GM10248 (cell line): ENCODE results near the gene CAPN12.

Source experiments
- CTCF ChIA-PET: fragments of 300-600 bp; sonication (Branson Sonifier 250); formaldehyde crosslinking; extraction: SDS; loops from one replicate; lab custom pipeline; 2021; ENCODE audit warnings: antibody characterized with exemption; lab: Yijun Ruan, JAX
- POLR2A ChIA-PET: fragments of 350-650 bp; sonication (Branson Sonifier 250); formaldehyde crosslinking; extraction: SDS; loops from one replicate; lab custom pipeline; 2020; ENCODE audit warnings: antibody characterized with exemption; lab: Yijun Ruan, JAX
- DNase-seq: peaks from one replicate; pipeline ENCODE4 v3.0.0; 2012; ENCODE audit errors: extremely low spot score
- TF ChIP-seq, protein P1 (sequence below): IDR thresholded peaks from 2 replicates; pipeline ENCODE4 v1.5.1; 2012; ENCODE audit warnings: mild to moderate bottlenecking, low read depth; ENCODE audit errors: extremely low read depth, missing control alignments, control extremely low read depth

Gene CAPN12

DNA sequence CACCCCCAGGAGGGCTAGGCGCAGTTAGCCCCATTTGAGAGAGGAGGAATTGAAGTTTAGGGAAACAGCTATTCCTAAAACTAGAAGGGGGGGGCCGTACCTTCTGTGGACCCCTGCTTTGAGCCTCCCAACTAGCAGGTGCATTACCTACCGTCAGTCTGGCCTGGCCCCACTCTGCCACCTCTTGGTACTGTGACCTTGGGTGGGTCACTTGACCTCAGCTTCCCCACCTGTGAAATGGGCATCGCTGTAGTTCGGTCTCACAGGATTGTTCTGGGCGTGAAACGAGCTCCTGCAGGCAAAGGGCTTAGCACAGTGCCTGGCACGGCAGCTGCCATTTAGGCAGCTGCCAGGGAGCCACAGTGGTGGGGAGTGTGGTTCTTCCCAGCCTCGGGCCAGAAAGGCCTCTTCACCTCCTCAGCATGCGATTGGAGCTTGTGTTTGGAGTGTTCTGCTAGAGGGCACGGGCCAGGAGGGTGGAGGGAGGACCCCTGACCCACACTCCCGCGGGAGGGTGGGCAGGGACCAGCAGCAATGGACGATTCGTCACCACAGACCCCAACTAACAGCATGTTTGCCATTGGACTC is 32.0 kb downstream of the CAPN12 start:
- TF ChIP-seq, protein P1, sequence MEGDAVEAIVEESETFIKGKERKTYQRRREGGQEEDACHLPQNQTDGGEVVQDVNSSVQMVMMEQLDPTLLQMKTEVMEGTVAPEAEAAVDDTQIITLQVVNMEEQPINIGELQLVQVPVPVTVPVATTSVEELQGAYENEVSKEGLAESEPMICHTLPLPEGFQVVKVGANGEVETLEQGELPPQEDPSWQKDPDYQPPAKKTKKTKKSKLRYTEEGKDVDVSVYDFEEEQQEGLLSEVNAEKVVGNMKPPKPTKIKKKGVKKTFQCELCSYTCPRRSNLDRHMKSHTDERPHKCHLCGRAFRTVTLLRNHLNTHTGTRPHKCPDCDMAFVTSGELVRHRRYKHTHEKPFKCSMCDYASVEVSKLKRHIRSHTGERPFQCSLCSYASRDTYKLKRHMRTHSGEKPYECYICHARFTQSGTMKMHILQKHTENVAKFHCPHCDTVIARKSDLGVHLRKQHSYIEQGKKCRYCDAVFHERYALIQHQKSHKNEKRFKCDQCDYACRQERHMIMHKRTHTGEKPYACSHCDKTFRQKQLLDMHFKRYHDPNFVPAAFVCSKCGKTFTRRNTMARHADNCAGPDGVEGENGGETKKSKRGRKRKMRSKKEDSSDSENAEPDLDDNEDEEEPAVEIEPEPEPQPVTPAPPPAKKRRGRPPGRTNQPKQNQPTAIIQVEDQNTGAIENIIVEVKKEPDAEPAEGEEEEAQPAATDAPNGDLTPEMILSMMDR = no peak
- ChIA-PET POLR2A (no interaction called here), CTCF (interaction anchor here (2.1 kb wide), 1 partner anchor 19 kb away, joined by 5 read pairs; no protein-coding TSS in a partner anchor)
- no peak for DNase-seq

DNA sequence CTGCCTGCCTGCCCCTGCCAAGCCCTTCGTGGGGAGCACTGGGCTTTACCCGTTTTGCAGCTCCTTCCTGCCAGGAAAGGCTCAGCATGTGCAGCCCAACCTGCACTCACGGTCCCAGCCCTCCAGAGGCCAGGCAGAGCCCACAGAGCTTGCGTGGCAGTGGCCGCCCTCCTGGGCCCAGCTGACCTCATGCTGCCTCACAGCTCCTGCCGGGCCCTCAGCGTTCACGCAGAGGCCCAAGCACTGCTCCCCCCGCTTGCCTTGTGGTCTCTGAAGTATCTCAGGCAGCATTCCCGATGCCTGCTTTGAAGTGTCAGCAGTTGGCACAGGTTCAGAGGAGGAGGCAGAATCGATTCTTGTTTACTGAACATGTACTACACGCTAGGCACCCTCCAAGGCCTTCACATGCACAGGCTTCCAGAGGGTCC is 32.5 kb downstream of the CAPN12 start:
- DNase-seq = no peak
- POLR2A ChIA-PET = no interaction called here
- CTCF ChIA-PET = interaction anchor here (1.5 to 2.1 kb wide), 2 partner anchors 18 to 77 kb away, joined by 4 to 5 read pairs; no protein-coding TSS in a partner anchor
- TF ChIP-seq, protein P1 = no peak

DNA sequence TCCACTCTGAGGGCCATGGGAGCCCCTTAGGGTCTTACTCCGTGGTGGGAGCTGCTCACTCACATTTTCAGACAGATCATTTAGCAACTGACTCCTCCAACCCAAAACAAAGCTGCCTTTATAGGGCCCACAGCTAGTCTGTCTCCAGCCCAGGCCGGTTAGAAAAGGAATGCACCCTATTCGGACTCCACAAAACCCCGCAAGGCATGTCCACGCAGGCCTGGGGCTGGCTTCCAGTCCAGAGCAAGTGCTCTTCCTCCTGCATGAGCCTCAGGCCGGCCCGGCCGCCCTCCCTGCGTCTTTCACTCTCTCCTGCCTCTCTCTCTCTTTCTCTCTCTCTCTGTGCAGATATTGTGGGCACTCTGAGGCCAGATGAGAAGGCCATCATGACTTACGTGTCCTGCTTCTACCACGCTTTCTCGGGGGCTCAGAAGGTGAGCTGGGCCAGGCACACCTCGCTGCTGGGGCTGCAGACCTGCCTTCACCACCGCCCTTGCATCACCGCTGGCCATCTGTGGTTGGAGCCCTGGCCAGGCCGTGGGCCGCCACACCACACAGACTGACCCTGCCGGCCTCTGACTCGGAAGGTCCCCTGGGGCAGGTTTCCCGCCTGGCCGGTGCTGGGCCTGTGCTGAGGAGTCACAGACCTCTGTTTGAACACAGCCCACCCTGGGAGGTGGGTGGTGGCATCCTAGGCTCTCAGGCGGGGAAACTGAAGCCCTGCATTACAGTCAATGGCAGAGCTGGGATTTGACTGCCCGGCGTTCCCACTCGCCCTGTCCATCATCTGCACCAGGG is 33.1 kb downstream of the CAPN12 start:
- TF ChIP-seq, protein P1 = no peak
- no peak for DNase-seq
- CTCF ChIA-PET = interaction anchor here (1.3 to 2.1 kb wide), 3 partner anchors 8 to 77 kb away, joined by 3 to 5 read pairs (median 4); no protein-coding TSS in a partner anchor
- POLR2A ChIA-PET = no interaction called here

DNA sequence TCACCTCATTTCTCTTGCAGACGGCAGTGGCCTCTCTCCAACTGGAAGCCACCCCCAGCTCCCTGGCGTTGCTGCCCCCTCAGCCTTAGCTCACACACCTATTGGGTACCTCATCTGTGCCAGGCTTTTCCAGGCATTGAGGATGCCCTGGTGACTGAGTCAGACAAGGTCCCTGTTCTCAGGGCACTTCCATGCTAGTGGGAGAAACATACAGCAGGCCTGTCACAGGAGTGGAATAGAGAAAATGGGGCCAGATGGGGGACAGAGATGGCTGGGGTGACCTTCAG is 33.9 kb downstream of the CAPN12 start:
- TF ChIP-seq, protein P1 = no peak
- POLR2A ChIA-PET = no interaction called here
- no peak for DNase-seq
- CTCF ChIA-PET = interaction anchor here (1.3 to 1.5 kb wide), 2 partner anchors 9 to 76 kb away, joined by 3 to 4 read pairs; no protein-coding TSS in a partner anchor

- POLR2A ChIA-PET = no interaction called here
- TF ChIP-seq, protein P1 = no peak
- no peak for DNase-seq
- CTCF ChIA-PET = interaction anchor here (1.3 kb wide), 1 partner anchor 10 kb away, joined by 3 read pairs; no protein-coding TSS in a partner anchor
Measured at GRCh38 chr19:38709671-38710415, 34.4 kb downstream of the CAPN12 start.

DNA sequence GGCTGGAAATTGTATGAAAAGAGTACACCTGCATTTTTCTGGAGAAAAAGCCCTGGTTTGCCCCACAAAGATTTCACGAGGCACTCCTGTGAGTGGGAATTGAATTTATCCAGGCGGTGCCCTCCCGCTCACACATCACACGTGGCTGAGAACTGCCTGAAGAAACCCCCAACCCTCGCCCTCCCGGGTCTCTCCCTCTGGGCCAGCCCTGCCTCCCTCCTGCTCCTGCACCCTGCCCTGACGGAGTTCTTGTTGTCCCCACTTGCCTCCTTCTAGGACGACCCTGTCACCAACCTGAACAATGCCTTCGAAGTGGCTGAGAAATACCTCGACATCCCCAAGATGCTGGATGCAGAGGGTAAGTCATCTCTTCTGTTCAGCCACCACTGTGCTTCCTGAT is 35.2 kb downstream of the CAPN12 start:
- ChIA-PET POLR2A (no interaction called here), CTCF (interaction anchor here (1.6 kb wide), 1 partner anchor 74 kb away, joined by 3 read pairs; no protein-coding TSS in a partner anchor)
- TF ChIP-seq, protein P1 = no peak
- no peak for DNase-seq
